ENCODE data around the gene SDC3.
A peak's percentile ranks its signal among the peaks of the same experiment; 100 is the strongest.

Gene SDC3

GRCh38 chr1:30885570-30886522 is 22.7 kb downstream of the SDC3 start:
- in situ Hi-C loops (cut with MboI; ENCODE audit: low sequenced_read_pairs, unreplicated experiment), result no loop called here
- TF ChIP-seq CTCF (IDR thresholded peaks at IDR 0.05; ENCODE audit: borderline replicate concordance, control extremely low read depth, extremely low read depth, insufficient read depth, missing control alignments), result no peak
- no peak for DNase-seq (ENCODE audit: low spot score)

- DNase-seq (ENCODE audit: low spot score), result no peak
- no peak for TF ChIP-seq CTCF (IDR thresholded peaks at IDR 0.05; ENCODE audit: borderline replicate concordance, control extremely low read depth, extremely low read depth, insufficient read depth, missing control alignments)
- in situ Hi-C loops (cut with MboI; ENCODE audit: low sequenced_read_pairs, unreplicated experiment), result no loop called here
Observed at GRCh38 chr1:30884723-30885122, 23.8 kb downstream of the SDC3 start.

- no peak for DNase-seq (ENCODE audit: low spot score)
- in situ Hi-C loops (cut with MboI; ENCODE audit: low sequenced_read_pairs, unreplicated experiment), result no loop called here
- TF ChIP-seq CTCF (IDR thresholded peaks at IDR 0.05; ENCODE audit: borderline replicate concordance, control extremely low read depth, extremely low read depth, insufficient read depth, missing control alignments), result no peak
Observed at GRCh38 chr1:30883389-30884172, 25.0 kb downstream of the SDC3 start.

- in situ Hi-C loops (cut with MboI; ENCODE audit: low sequenced_read_pairs, unreplicated experiment), result no loop called here
- DNase-seq (ENCODE audit: low spot score), result no peak
- no peak for TF ChIP-seq CTCF (IDR thresholded peaks at IDR 0.05; ENCODE audit: borderline replicate concordance, control extremely low read depth, extremely low read depth, insufficient read depth, missing control alignments)
Observed at GRCh38 chr1:30882678-30883388, 25.7 kb downstream of the SDC3 start.

GRCh38 chr1:30881319-30882181 is 27.0 kb downstream of the SDC3 start:
- no peak for TF ChIP-seq CTCF (IDR thresholded peaks at IDR 0.05; ENCODE audit: borderline replicate concordance, control extremely low read depth, extremely low read depth, insufficient read depth, missing control alignments)
- peak; percentile 77 for DNase-seq (ENCODE audit: low spot score)
- in situ Hi-C loops (cut with MboI; ENCODE audit: low sequenced_read_pairs, unreplicated experiment), result no loop called here
